Calu3 (cell line): ENCODE data around the gene SUCLA2. TPM values are rescaled to one million over a fixed set of nuclear protein-coding genes. Genes with fewer than 3 reads are reported as not detected.

ENCODE experiments used
- BruUV-seq: library from RNA; stranded (reverse); fragments of 400-500 nt; replicated peaks from 2 replicates; lab custom pipeline; 2021; lab: Mats Ljungman, UMichigan
- CTCF ChIA-PET: fragments of 300-600 bp; sonication (Branson Sonifier 250); formaldehyde crosslinking; loops from one replicate; lab custom pipeline; 2022; ENCODE audit warnings: antibody characterized with exemption; lab: Charles Lee
- DNase-seq: peaks from one replicate; pipeline ENCODE4 v3.0.0; 2022
- H3K27ac Mint-ChIP-seq: one replicate; pipeline ENCODE4 v1.8.0; 2022; ENCODE audit warnings: mixed read lengths; ENCODE audit not compliant: unreplicated experiment
- H3K27me3 Mint-ChIP-seq: one replicate; pipeline ENCODE4 v1.8.0; 2022; ENCODE audit warnings: mixed read lengths; ENCODE audit not compliant: unreplicated experiment
- H3K36me3 Mint-ChIP-seq: one replicate; pipeline ENCODE4 v1.8.0; 2022; ENCODE audit warnings: mild to moderate bottlenecking, moderate library complexity, mixed read lengths; ENCODE audit not compliant: insufficient read depth, unreplicated experiment
- H3K4me1 Mint-ChIP-seq: one replicate; pipeline ENCODE4 v1.8.0; 2022; ENCODE audit warnings: mild to moderate bottlenecking, low read depth, mixed read lengths; ENCODE audit not compliant: unreplicated experiment
- H3K4me3 Mint-ChIP-seq: one replicate; pipeline ENCODE4 v1.8.0; 2022; ENCODE audit warnings: mild to moderate bottlenecking, low read depth, moderate library complexity, mixed read lengths; ENCODE audit not compliant: unreplicated experiment
- H3K9me3 Mint-ChIP-seq: one replicate; pipeline ENCODE4 v1.8.0; 2022; ENCODE audit warnings: low read depth, mixed read lengths; ENCODE audit not compliant: unreplicated experiment
- intact Hi-C: fragments of 100-400 bp; cut with micrococcal nuclease; formaldehyde crosslinking; loops from one replicate; pipeline ENCODE4 v1.10.0; 2022; ENCODE audit not compliant: unreplicated experiment
- total RNA-seq: library from RNA; stranded (reverse); gene quantifications from 2 replicates; pipeline ENCODE4 v1.2.3, GENCODE V29; 2022
- TF ChIP-seq, protein P1 (sequence below): fragments of 200-600 bp; IDR thresholded peaks from one replicate; pipeline ENCODE4 v1.8.0; 2022; ENCODE audit warnings: antibody characterized with exemption; ENCODE audit not compliant: unreplicated experiment

The SUCLA2 gene
- total RNA-seq, 1 experiment from 2014 or later: 36.7 TPM

DNA sequence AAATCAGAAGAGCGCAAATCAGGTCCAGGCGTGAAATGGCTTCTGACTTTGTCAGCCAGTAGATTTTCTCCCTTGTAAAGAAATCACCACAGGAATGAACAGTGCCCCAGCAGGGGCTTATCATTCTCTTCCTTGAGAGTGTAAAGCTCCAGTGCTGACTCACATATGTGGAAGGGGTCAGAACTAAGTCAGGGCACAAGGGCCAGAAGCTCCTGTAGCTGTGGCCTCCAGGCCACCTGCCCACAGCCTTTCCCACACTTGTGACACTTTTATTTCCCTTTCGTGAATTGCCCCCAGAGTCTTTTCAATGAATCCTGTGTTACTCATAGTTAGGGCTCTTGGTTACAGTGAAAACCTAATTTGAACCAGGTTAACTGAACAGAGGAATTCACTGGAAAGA lies 99.6 kb downstream of the SUCLA2 start:
- Mint-ChIP-seq H3K4me3 (no peak overlapping the region), H3K36me3 (no peaks in the 10 kb centered on the region), H3K4me1 (no peaks in the 10 kb centered on the region), H3K27ac (no peak overlapping the region), H3K27me3 (no peaks in the 10 kb centered on the region), H3K9me3 (no peaks in the 10 kb centered on the region)
- no TSS peak for BruUV-seq
- TF ChIP-seq, protein P1, sequence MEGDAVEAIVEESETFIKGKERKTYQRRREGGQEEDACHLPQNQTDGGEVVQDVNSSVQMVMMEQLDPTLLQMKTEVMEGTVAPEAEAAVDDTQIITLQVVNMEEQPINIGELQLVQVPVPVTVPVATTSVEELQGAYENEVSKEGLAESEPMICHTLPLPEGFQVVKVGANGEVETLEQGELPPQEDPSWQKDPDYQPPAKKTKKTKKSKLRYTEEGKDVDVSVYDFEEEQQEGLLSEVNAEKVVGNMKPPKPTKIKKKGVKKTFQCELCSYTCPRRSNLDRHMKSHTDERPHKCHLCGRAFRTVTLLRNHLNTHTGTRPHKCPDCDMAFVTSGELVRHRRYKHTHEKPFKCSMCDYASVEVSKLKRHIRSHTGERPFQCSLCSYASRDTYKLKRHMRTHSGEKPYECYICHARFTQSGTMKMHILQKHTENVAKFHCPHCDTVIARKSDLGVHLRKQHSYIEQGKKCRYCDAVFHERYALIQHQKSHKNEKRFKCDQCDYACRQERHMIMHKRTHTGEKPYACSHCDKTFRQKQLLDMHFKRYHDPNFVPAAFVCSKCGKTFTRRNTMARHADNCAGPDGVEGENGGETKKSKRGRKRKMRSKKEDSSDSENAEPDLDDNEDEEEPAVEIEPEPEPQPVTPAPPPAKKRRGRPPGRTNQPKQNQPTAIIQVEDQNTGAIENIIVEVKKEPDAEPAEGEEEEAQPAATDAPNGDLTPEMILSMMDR: no peak
- DNase-seq: no peak
- intact Hi-C loops: no loop called here
- CTCF ChIA-PET: no interaction called here

DNA sequence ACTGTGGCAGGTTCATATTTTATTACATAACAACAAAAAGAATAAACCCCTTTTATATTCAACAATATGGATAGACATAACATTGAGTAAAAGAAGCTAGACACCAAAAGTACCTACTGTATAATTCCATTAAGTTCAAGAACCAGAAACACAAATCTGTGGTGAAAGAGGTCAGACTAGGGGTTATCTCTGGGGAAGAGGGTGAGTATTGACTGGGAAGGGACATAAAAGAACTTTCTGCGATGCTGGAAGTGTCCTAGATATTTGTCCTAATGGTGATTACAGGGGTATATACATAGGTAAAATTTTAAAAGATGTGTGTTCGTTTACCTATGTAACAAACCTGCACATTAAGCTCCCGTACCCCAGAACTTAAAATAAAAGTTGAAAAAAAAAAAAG lies 103.0 kb downstream of the SUCLA2 start:
- CTCF ChIA-PET: no interaction called here
- intact Hi-C loops: no loop called here
- no peaks in the 10 kb centered on the region for H3K9me3 Mint-ChIP-seq
- H3K4me3 Mint-ChIP-seq: no peak overlapping the region
- no peaks in the 10 kb centered on the region for H3K36me3 Mint-ChIP-seq
- TF ChIP-seq, protein P1: no peak
- DNase-seq: no peak
- H3K27me3 Mint-ChIP-seq: no peaks in the 10 kb centered on the region
- no peaks in the 10 kb centered on the region for H3K4me1 Mint-ChIP-seq
- BruUV-seq: no TSS peak
- H3K27ac Mint-ChIP-seq: no peak overlapping the region

DNA sequence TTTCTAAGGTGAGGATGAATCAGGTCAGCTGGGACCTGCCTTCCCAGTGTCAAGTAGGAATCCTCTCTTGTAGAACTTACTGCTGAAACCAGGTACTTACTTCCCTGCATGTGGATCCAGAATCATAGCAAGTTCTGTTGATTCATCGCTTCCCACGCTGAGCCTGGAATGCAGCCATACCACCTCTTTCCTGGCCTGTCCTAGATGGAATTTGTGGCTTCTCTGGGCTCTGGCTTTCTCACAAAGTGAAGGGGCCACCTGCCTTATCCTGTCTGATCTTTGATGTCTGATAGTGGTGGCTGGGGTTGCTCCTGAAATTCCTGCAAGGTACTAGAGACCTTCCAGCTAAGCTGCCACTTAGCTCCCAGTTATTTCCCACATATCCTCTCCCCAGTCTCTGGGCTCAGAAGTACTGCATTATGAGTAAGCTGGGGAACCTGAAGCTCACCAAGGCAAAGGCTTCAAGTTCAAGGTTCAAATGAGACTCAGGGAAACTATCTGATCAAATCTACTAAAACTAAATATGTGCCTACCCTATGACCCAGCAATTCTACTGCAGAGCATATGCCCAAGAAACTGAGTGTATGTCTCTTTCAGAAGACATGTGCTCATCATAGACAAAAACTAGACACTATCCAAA lies 103.5 kb downstream of the SUCLA2 start:
- intact Hi-C loops: no loop called here
- no TSS peak for BruUV-seq
- no peak for DNase-seq
- Mint-ChIP-seq H3K4me3 (no peak overlapping the region), H3K27ac (no peak overlapping the region), H3K9me3 (no peaks in the 10 kb centered on the region), H3K27me3 (no peaks in the 10 kb centered on the region), H3K36me3 (no peaks in the 10 kb centered on the region), H3K4me1 (no peaks in the 10 kb centered on the region)
- TF ChIP-seq, protein P1: no peak
- CTCF ChIA-PET: no interaction called here

DNA sequence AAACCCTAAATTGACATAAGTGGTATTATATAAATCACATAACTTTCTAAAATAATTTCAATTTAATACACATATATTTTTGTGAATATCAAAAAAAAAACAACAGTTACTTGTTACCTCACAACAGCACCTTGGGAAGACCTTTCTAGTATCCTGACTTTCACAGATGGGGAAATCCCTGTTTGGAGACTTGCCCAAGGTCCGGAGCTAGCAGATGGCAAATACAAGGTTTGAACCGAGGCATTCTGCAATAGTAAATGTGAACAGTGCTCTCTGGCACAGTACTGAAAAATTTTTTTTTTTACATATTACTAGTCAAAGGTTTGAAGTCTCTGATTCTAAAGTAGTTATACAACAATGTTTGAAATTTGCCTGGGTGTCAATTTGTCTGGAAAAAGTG lies 104.5 kb downstream of the SUCLA2 start:
- no peak overlapping the region for H3K4me3 Mint-ChIP-seq
- no TSS peak for BruUV-seq
- TF ChIP-seq, protein P1: no peak
- H3K27ac Mint-ChIP-seq: no peak overlapping the region
- CTCF ChIA-PET: no interaction called here
- no peaks in the 10 kb centered on the region for H3K36me3 Mint-ChIP-seq
- no peaks in the 10 kb centered on the region for H3K9me3 Mint-ChIP-seq
- H3K4me1 Mint-ChIP-seq: no peaks in the 10 kb centered on the region
- intact Hi-C loops: no loop called here
- no peaks in the 10 kb centered on the region for H3K27me3 Mint-ChIP-seq
- no peak for DNase-seq
